Astrocyte (in vitro differentiated cells and primary cell): ENCODE data around the gene RND3.

Experiments used
- CTCF ChIP-seq: IDR thresholded peaks from 2 replicates; pipeline ENCODE4 v1.5.1; 2011; ENCODE audit warnings: low read depth, mild to moderate bottlenecking, inconsistent platforms, low read length, moderate library complexity; ENCODE audit not compliant: insufficient read depth
- EZH2 ChIP-seq: IDR thresholded peaks from 2 replicates; pipeline ENCODE4 v1.6.1; 2012; ENCODE audit warnings: mild to moderate bottlenecking, low read length, inconsistent platforms; ENCODE audit not compliant: insufficient read depth

GRCh38 chr2:150482111-150482510 is 5.4 kb downstream of the RND3 start:
- TF ChIP-seq EZH2 (no peak), CTCF (no peak)
